OCI-LY3 (cell line): ENCODE data around the gene LCOR.

Source experiments
- EZH2phosphoT487 ChIP-seq: fragments of 200-600 bp; shearing (Covaris generic); IDR thresholded peaks from 2 replicates; pipeline ENCODE4 v1.6.1; 2018; ENCODE audit warnings: antibody characterized with exemption, mixed run types, low read depth
- TF ChIP-seq, protein P1 (sequence below): fragments of 200-600, 300-600 bp; sonication (generic); IDR thresholded peaks from 2 replicates; pipeline ENCODE4 v1.5.1; 2014; ENCODE audit warnings: antibody characterized with exemption, low read length, low read depth

DNA sequence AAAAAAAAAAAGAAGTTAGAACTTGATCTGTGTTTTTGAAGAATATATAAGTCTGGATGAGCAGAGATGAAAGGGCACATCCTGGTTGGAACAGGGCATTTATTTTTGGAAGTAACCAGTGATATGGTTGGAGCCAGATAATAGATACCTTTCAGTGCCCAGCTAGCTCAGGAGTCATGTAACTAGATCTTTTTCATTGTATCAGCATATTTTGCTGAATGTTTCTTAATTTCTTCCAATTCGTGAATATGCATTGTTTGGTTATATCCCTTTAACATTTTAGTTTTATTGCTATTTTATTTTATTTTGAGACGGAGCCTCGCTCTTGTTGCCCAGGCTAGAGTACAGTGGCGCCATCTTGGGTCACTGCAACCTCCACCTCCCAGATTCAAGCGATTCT is 81.8 kb downstream of the LCOR start:
- TF ChIP-seq, protein P1, sequence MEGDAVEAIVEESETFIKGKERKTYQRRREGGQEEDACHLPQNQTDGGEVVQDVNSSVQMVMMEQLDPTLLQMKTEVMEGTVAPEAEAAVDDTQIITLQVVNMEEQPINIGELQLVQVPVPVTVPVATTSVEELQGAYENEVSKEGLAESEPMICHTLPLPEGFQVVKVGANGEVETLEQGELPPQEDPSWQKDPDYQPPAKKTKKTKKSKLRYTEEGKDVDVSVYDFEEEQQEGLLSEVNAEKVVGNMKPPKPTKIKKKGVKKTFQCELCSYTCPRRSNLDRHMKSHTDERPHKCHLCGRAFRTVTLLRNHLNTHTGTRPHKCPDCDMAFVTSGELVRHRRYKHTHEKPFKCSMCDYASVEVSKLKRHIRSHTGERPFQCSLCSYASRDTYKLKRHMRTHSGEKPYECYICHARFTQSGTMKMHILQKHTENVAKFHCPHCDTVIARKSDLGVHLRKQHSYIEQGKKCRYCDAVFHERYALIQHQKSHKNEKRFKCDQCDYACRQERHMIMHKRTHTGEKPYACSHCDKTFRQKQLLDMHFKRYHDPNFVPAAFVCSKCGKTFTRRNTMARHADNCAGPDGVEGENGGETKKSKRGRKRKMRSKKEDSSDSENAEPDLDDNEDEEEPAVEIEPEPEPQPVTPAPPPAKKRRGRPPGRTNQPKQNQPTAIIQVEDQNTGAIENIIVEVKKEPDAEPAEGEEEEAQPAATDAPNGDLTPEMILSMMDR: no peak
- TF ChIP-seq EZH2phosphoT487: no peak
